ENCODE measurements around the gene HS3ST5.

HS3ST5 gene

GRCh38 chr6:114108119-114109002 lies 234.5 kb downstream of the HS3ST5 start:
- Histone ChIP-seq H3K79me2 (ENCODE audit: insufficient read depth, low read length) (no peaks in the 10 kb centered on the region), H2AFZ (ENCODE audit: low read depth, low read length, severe bottlenecking) (no peak overlapping the region), H3K27ac (ENCODE audit: low read depth, low read length) (no peak overlapping the region), H4K20me1 (ENCODE audit: low read depth, low read length) (no peaks in the 10 kb centered on the region), H3F3A (ENCODE audit: insufficient read depth) (no peaks in the 10 kb centered on the region), H3K4me2 (ENCODE audit: low read depth, low read length, poor library complexity, severe bottlenecking) (no peak overlapping the region), H3K9ac (ENCODE audit: low read length) (no peak overlapping the region), H3K4me3 (ENCODE audit: insufficient read depth, low read length, poor library complexity, severe bottlenecking) (no peak overlapping the region), H3K27me3 (ENCODE audit: low read length) (no peaks in the 10 kb centered on the region), H3K9me2 (replicated peaks; ENCODE audit: insufficient read depth, low read length) (no peaks in the 10 kb centered on the region), H3K9me3 (ENCODE audit: insufficient read depth, low read length) (no peaks in the 10 kb centered on the region), H3K36me3 (ENCODE audit: low read length) (no peaks in the 10 kb centered on the region)
- TF ChIP-seq CTCF (IDR thresholded peaks at IDR 0.05; ENCODE audit: insufficient read depth, low read length, poor library complexity, severe bottlenecking) (peak; percentile 12), EZH2phosphoT487 (conservative IDR thresholded peaks at IDR 0.05; ENCODE audit: low read length) (no peak)

- H3K9ac ChIP-seq (ENCODE audit: low read length), result no peak overlapping the region
- no peaks in the 10 kb centered on the region for H3K79me2 ChIP-seq (ENCODE audit: insufficient read depth, low read length)
- no peaks in the 10 kb centered on the region for H4K20me1 ChIP-seq (ENCODE audit: low read depth, low read length)
- no peak overlapping the region for H2AFZ ChIP-seq (ENCODE audit: low read depth, low read length, severe bottlenecking)
- H3K27ac ChIP-seq (ENCODE audit: low read depth, low read length), result no peak overlapping the region
- H3K27me3 ChIP-seq (ENCODE audit: low read length), result no peaks in the 10 kb centered on the region
- no peaks in the 10 kb centered on the region for H3K9me2 ChIP-seq (replicated peaks; ENCODE audit: insufficient read depth, low read length)
- TF ChIP-seq CTCF (IDR thresholded peaks at IDR 0.05; ENCODE audit: insufficient read depth, low read length, poor library complexity, severe bottlenecking) (no peak), EZH2phosphoT487 (conservative IDR thresholded peaks at IDR 0.05; ENCODE audit: low read length) (no peak)
- no peaks in the 10 kb centered on the region for H3K36me3 ChIP-seq (ENCODE audit: low read length)
- H3K9me3 ChIP-seq (ENCODE audit: insufficient read depth, low read length), result no peaks in the 10 kb centered on the region
- H3K4me3 ChIP-seq (ENCODE audit: insufficient read depth, low read length, poor library complexity, severe bottlenecking), result no peak overlapping the region
- no peak overlapping the region for H3K4me2 ChIP-seq (ENCODE audit: low read depth, low read length, poor library complexity, severe bottlenecking)
- H3F3A ChIP-seq (ENCODE audit: insufficient read depth), result no peaks in the 10 kb centered on the region
Observed at GRCh38 chr6:114106020-114106419, 236.8 kb downstream of the HS3ST5 start.

- Histone ChIP-seq H3K9me2 (replicated peaks; ENCODE audit: insufficient read depth, low read length) (no peaks in the 10 kb centered on the region), H2AFZ (ENCODE audit: low read depth, low read length, severe bottlenecking) (no peak overlapping the region), H3K36me3 (ENCODE audit: low read length) (no peaks in the 10 kb centered on the region), H4K20me1 (ENCODE audit: low read depth, low read length) (no peaks in the 10 kb centered on the region), H3K4me2 (ENCODE audit: low read depth, low read length, poor library complexity, severe bottlenecking) (no peak overlapping the region), H3K79me2 (ENCODE audit: insufficient read depth, low read length) (no peaks in the 10 kb centered on the region), H3K9ac (ENCODE audit: low read length) (no peak overlapping the region), H3K4me3 (ENCODE audit: insufficient read depth, low read length, poor library complexity, severe bottlenecking) (no peak overlapping the region), H3K9me3 (ENCODE audit: insufficient read depth, low read length) (no peaks in the 10 kb centered on the region), H3F3A (ENCODE audit: insufficient read depth) (no peaks in the 10 kb centered on the region), H3K27me3 (ENCODE audit: low read length) (no peaks in the 10 kb centered on the region), H3K27ac (ENCODE audit: low read depth, low read length) (no peak overlapping the region)
- TF ChIP-seq CTCF (IDR thresholded peaks at IDR 0.05; ENCODE audit: insufficient read depth, low read length, poor library complexity, severe bottlenecking) (no peak), EZH2phosphoT487 (conservative IDR thresholded peaks at IDR 0.05; ENCODE audit: low read length) (no peak)
Observed at GRCh38 chr6:114101255-114101654, 241.6 kb downstream of the HS3ST5 start.

Data from SU-DHL-6 (cell line).